CD4-positive, alpha-beta T cell (primary cell): ENCODE results near the gene GDPD2. TPM values are rescaled to one million over a fixed set of nuclear protein-coding genes. Genes with fewer than 3 reads are reported as not detected.

Experiments
- ATAC-seq: fragments of 200-7000 bp; cut with Tn5 transposase; one replicate; pipeline ENCODE4 v1.10.0; 2022; ENCODE audit warnings: mild to moderate bottlenecking; ENCODE audit not compliant: poor library complexity
- CTCF ChIA-PET: fragments of 350-600 bp; sonication (Branson Sonifier 250); formaldehyde crosslinking; loops from one replicate; lab custom pipeline; 2021; ENCODE audit warnings: antibody characterized with exemption, inconsistent platforms; lab: Charles Lee
- POLR2A ChIA-PET: fragments of 350-600 bp; sonication (Branson Sonifier 250); formaldehyde crosslinking; loops from one replicate; lab custom pipeline; 2021; ENCODE audit warnings: antibody characterized with exemption, inconsistent platforms; lab: Charles Lee
- DNase-seq, 14 experiments: peaks; one replicate each; pipeline ENCODE4 v3.0.0-alpha.2; 2013 to 2020; ENCODE audit warnings: mixed read lengths in 2 of 14
- H3K27ac ChIP-seq, 2 donors: one replicate each; pipeline versions ENCODE4 v1.5.1 to v1.7.0; 2013; ENCODE audit warnings: low read length in 2 of 2, low read depth in 1 of 2, mild to moderate bottlenecking in 1 of 2
- H3K27me3 ChIP-seq, 2 experiments: 1 replicate in 1 of 2; 2 replicates in 1 of 2; pipeline versions ENCODE4 v1.6.1 to v1.7.0; 2013; ENCODE audit warnings: low read length in 2 of 2, control low read depth in 1 of 2, mild to moderate bottlenecking in 1 of 2, moderate library complexity in 1 of 2; ENCODE audit not compliant: insufficient read depth in 2 of 2, control insufficient read depth in 1 of 2
- H3K36me3 ChIP-seq: one replicate; pipeline ENCODE4 v1.6.1; 2013; ENCODE audit warnings: low read length, control low read depth; ENCODE audit not compliant: insufficient read depth
- H3K4me1 ChIP-seq: one replicate; pipeline ENCODE4 v1.6.1; 2013; ENCODE audit warnings: low read length, control low read depth; ENCODE audit not compliant: insufficient read depth
- H3K4me3 ChIP-seq: one replicate; pipeline ENCODE4 v1.5.1; 2013; ENCODE audit warnings: mild to moderate bottlenecking, low read length, moderate library complexity
- H3K9me3 ChIP-seq, 2 experiments: 1 replicate in 1 of 2; 2 replicates in 1 of 2; pipeline versions ENCODE4 v1.6.1 to v1.7.0; 2013; ENCODE audit warnings: low read length in 2 of 2, mild to moderate bottlenecking in 2 of 2, control low read depth in 1 of 2, moderate library complexity in 1 of 2; ENCODE audit not compliant: control insufficient read depth in 1 of 2, insufficient read depth in 1 of 2
- H3K27ac Mint-ChIP-seq: one replicate; pipeline ENCODE4 v1.8.0; 2020; ENCODE audit warnings: mixed read lengths
- H3K27me3 Mint-ChIP-seq: one replicate; pipeline ENCODE4 v1.8.0; 2021; ENCODE audit warnings: mixed read lengths
- H3K36me3 Mint-ChIP-seq: one replicate; pipeline ENCODE4 v1.8.0; 2021; ENCODE audit warnings: low read depth, mixed read lengths
- H3K4me1 Mint-ChIP-seq: one replicate; pipeline ENCODE4 v1.8.0; 2021; ENCODE audit warnings: low read depth, mixed read lengths
- H3K4me3 Mint-ChIP-seq: one replicate; pipeline ENCODE4 v1.8.0; 2020; ENCODE audit warnings: mild to moderate bottlenecking, mixed read lengths
- H3K9me3 Mint-ChIP-seq: one replicate; pipeline ENCODE4 v1.8.0; 2020; ENCODE audit warnings: mixed read lengths
- intact Hi-C, 2 experiments: fragments of 100-400 bp; cut with DNase I in 1 of 2; cut with micrococcal nuclease in 1 of 2; formaldehyde crosslinking; loops; one replicate each; pipeline versions ENCODE4 v1.15.1 to v1.9.0; 2023 to 2025; cut with DNase I, micrococcal nuclease
- total RNA-seq, 174 experiments: library from RNA in 2 of 174; stranded (reverse) in 2 of 174; gene quantifications; one replicate each; pipeline ENCODE4 v1.2.3 and lab custom pipeline; 2021 to 2026
- TF ChIP-seq, protein P1 (sequence below): fragments of 200-600 bp; IDR thresholded peaks from one replicate; pipeline ENCODE4 v1.8.0; 2022; ENCODE audit warnings: antibody characterized with exemption, mild to moderate bottlenecking

The GDPD2 gene
- total RNA-seq, 2 experiments from 2014 or later = not detected

DNA sequence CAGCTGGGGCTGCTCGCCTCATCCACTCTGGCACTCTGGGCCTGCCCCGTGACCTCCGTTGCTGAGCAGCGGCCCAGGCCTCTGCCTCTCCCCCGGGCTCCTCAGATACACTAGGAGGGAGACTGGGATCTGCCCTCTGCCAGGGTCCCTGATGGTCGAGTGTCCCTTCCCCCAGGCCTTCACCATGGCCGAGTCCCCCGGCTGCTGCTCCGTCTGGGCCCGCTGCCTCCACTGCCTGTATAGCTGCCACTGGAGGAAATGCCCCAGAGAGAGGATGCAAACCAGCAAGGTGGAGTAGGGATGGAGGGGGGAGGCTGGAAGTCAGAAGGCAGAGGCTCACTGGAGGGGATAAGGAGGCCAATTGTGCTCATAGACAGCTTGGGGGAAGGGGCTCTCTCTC is 1.7 kb downstream of the GDPD2 start:
- no peaks in the 10 kb centered on the region for H3K36me3 ChIP-seq
- no peak for ATAC-seq
- H3K9me3 ChIP-seq = no peaks in the 10 kb centered on the region
- H3K4me1 ChIP-seq = no peaks in the 10 kb centered on the region
- intact Hi-C loops = no loop called here
- H3K4me1 Mint-ChIP-seq = no peaks in the 10 kb centered on the region
- no peak overlapping the region for H3K4me3 Mint-ChIP-seq
- TF ChIP-seq, protein P1, sequence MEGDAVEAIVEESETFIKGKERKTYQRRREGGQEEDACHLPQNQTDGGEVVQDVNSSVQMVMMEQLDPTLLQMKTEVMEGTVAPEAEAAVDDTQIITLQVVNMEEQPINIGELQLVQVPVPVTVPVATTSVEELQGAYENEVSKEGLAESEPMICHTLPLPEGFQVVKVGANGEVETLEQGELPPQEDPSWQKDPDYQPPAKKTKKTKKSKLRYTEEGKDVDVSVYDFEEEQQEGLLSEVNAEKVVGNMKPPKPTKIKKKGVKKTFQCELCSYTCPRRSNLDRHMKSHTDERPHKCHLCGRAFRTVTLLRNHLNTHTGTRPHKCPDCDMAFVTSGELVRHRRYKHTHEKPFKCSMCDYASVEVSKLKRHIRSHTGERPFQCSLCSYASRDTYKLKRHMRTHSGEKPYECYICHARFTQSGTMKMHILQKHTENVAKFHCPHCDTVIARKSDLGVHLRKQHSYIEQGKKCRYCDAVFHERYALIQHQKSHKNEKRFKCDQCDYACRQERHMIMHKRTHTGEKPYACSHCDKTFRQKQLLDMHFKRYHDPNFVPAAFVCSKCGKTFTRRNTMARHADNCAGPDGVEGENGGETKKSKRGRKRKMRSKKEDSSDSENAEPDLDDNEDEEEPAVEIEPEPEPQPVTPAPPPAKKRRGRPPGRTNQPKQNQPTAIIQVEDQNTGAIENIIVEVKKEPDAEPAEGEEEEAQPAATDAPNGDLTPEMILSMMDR = no peak
- ChIA-PET POLR2A (no interaction called here), CTCF (no interaction called here)
- H3K27me3 ChIP-seq = no peaks in the 10 kb centered on the region
- no peak for DNase-seq
- no peaks in the 10 kb centered on the region for H3K36me3 Mint-ChIP-seq
- no peak overlapping the region for H3K27ac ChIP-seq
- no peaks in the 10 kb centered on the region for H3K27me3 Mint-ChIP-seq
- H3K4me3 ChIP-seq = no peak overlapping the region
- no peak overlapping the region for H3K27ac Mint-ChIP-seq
- no peaks in the 10 kb centered on the region for H3K9me3 Mint-ChIP-seq

DNA sequence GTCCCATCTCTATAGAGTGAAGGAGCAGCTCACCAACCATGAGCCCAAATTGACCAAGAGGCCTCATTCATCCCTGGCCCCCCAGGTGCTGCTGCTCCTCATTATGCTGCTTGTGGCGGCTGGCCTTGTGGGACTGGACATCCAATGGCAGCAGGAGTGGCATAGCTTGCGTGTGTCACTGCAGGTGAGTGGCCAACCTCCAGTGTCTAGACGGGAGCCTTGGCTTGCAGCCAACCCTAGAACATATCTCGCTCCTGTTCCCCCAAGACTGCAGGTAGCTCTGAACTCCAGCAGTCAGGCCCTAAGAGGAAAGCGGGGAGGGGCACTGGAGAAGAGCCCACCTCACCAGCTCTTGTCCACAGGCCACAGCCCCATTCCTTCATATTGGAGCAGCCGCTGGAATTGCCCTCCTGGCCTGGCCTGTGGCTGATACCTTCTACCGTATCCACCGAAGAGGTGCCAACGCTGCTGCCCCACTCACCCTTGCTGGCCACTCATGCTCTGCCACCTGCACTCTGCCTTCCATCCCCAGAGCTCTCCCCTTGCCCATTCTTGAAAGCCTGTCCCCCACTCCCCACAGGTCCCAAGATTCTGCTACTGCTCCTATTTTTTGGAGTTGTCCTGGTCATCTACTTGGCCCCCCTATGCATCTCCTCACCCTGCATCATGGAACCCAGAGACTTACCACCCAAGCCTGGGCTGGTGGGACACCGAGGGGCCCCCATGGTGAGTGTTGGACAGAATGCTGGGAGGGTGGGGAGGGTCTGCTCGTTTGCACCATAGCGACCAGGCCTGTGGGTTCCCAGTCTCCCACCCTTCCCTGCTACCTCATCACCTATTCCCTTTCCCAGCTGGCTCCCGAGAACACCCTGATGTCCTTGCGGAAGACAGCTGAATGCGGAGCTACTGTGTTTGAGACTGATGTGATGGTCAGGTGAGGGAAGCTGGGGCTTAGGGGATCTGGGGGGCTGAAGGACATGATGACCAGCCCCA is 3.5 kb downstream of the GDPD2 start:
- Histone ChIP-seq H3K36me3 (no peaks in the 10 kb centered on the region), H3K27ac (no peak overlapping the region), H3K9me3 (no peaks in the 10 kb centered on the region), H3K4me3 (no peak overlapping the region), H3K27me3 (no peaks in the 10 kb centered on the region), H3K4me1 (no peaks in the 10 kb centered on the region)
- TF ChIP-seq, protein P1 = no peak
- no peaks in the 10 kb centered on the region for H3K9me3 Mint-ChIP-seq
- no peak for ATAC-seq
- no peak overlapping the region for H3K27ac Mint-ChIP-seq
- ChIA-PET CTCF (no interaction called here), POLR2A (no interaction called here)
- no peak for DNase-seq
- no peak overlapping the region for H3K4me3 Mint-ChIP-seq
- no peaks in the 10 kb centered on the region for H3K4me1 Mint-ChIP-seq
- H3K27me3 Mint-ChIP-seq = no peaks in the 10 kb centered on the region
- no peaks in the 10 kb centered on the region for H3K36me3 Mint-ChIP-seq
- intact Hi-C loops = no loop called here

GRCh38 chrX:70427365-70427764 is 4.3 kb downstream of the GDPD2 start:
- CTCF ChIA-PET = no interaction called here
- no peak overlapping the region for H3K27ac Mint-ChIP-seq
- intact Hi-C loops = no loop called here

More at GRCh38 chrX:70427365-70427764, 4.3 kb downstream of the GDPD2 start:
- POLR2A ChIA-PET = no interaction called here
- H3K9me3 Mint-ChIP-seq = no peaks in the 10 kb centered on the region
- Histone ChIP-seq H3K27me3 (no peaks in the 10 kb centered on the region), H3K27ac (no peak overlapping the region), H3K4me3 (no peak overlapping the region), H3K9me3 (no peaks in the 10 kb centered on the region), H3K36me3 (no peaks in the 10 kb centered on the region), H3K4me1 (no peaks in the 10 kb centered on the region)
- H3K27me3 Mint-ChIP-seq = no peaks in the 10 kb centered on the region
- no peak for ATAC-seq
- TF ChIP-seq, protein P1 = no peak
- H3K36me3 Mint-ChIP-seq = no peaks in the 10 kb centered on the region
- H3K4me1 Mint-ChIP-seq = no peaks in the 10 kb centered on the region
- H3K4me3 Mint-ChIP-seq = no peak overlapping the region
- no peak for DNase-seq
